Effector memory CD4-positive, alpha-beta T cell (primary cell): ENCODE measurements around the gene GGT5.
A peak's percentile ranks its signal among the peaks of the same experiment; 100 is the strongest.
"Not testable (repeated sequence)": the region's sequence is repeated elsewhere in the genome, so short reads cannot be mapped to it uniquely, and the experiment has no call there.

Experiments
- DNase-seq, 3 donors: peaks; one replicate each; pipeline ENCODE4 v3.0.0-alpha.2; 2020
- H3K27ac ChIP-seq: 2 replicates; pipeline ENCODE4 v1.7.0; 2013; ENCODE audit warnings: mild to moderate bottlenecking, low read length, moderate library complexity; ENCODE audit not compliant: insufficient read depth, poor library complexity, severe bottlenecking
- H3K27me3 ChIP-seq: replicated peaks from 2 replicates; pipeline ENCODE4 v1.7.0; 2013; ENCODE audit warnings: mild to moderate bottlenecking, low read length; ENCODE audit not compliant: insufficient read depth, control insufficient read depth, poor library complexity, severe bottlenecking
- H3K36me3 ChIP-seq: 2 replicates; pipeline ENCODE4 v1.7.0; 2013; ENCODE audit warnings: mild to moderate bottlenecking, low read length, moderate library complexity; ENCODE audit not compliant: control insufficient read depth, insufficient read depth
- H3K4me1 ChIP-seq: 2 replicates; pipeline ENCODE4 v1.7.0; 2013; ENCODE audit warnings: low read length, mild to moderate bottlenecking; ENCODE audit not compliant: control insufficient read depth, insufficient read depth, poor library complexity, severe bottlenecking
- H3K4me3 ChIP-seq: 2 replicates; pipeline ENCODE4 v1.7.0; 2013; ENCODE audit warnings: low read length, low read depth, mild to moderate bottlenecking; ENCODE audit not compliant: insufficient read depth, poor library complexity, severe bottlenecking
- H3K9me3 ChIP-seq: 2 replicates; pipeline ENCODE4 v1.7.0; 2013; ENCODE audit warnings: mild to moderate bottlenecking, low read length, moderate library complexity; ENCODE audit not compliant: control insufficient read depth

Gene GGT5

DNA sequence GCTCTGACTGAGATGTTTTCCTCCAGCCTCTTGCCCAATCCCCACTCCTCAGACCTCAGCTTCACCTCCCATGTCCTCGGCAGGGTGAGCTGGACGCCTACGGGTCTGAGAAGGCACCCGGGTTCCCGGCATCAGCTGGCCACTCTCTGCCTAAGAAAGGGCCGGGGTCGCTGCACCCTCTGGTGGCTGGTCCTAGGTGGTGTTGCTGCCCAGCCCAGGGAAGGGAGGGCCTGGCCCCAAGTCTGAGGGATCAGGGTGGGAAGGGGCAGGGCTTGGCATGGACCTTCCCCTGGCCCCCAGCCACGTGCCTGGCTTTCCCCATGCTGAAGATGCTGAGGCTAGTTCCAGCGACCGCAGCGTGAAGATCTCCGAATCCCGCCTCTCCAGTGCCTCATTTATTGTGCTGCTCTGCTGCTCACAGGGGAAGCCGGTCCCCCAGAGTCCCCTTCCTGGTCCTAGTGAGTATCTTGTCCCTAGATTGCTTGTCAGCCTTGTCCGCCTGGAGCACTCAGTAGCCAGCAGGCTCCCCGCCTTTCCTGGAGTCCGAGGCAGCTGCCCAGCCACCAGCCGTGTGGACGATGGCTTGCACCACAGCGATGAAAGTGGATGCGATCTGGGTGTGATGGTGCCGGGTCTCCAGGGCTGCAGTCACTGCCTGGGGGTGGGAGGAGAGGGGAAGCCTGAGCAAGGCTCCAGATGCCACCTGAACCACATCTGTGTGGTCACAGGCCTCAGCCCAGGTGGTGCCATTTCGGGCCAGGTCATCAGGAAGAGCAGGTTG lies 2.9 kb upstream of the GGT5 start:
- DNase-seq = peak in 1 of 3 donors; percentile 13
- Histone ChIP-seq H3K27me3 (no peaks in the 10 kb centered on the region), H3K4me1 (peaks cover 11% of the 10 kb centered on the region), H3K9me3 (no peaks in the 10 kb centered on the region), H3K27ac (no peak overlapping the region), H3K36me3 (no peaks in the 10 kb centered on the region), H3K4me3 (no peak overlapping the region)

DNA sequence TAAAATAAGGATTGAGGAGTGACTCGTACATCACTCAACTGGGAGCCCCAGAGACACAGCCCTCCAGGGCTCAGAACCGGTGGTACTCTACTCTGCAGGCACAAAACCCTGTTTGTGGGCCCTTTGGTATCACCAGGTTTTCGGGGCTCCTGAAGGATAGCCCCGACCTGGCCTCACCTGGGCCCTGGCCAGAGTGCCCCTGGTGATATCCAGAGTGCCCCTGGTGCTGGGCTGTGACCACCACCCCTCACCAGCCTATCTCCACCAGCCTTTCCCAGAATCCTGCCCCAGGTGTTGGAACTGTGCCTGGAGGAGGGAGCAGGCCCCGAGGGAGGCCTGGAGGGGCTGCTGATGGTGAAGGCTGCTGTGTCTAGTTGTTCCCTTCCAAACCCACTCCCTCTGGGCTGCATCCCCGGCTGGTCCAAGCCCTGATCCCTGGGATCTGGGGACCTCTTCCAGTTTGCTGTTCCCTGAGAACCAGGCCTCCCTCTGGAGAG lies 2.2 kb upstream of the GGT5 start:
- Histone ChIP-seq H3K9me3 (no peaks in the 10 kb centered on the region), H3K27me3 (no peaks in the 10 kb centered on the region), H3K4me3 (no peak overlapping the region), H3K4me1 (peaks cover 18% of the 10 kb centered on the region), H3K36me3 (no peaks in the 10 kb centered on the region), H3K27ac (no peak overlapping the region)
- DNase-seq = no peak

DNA sequence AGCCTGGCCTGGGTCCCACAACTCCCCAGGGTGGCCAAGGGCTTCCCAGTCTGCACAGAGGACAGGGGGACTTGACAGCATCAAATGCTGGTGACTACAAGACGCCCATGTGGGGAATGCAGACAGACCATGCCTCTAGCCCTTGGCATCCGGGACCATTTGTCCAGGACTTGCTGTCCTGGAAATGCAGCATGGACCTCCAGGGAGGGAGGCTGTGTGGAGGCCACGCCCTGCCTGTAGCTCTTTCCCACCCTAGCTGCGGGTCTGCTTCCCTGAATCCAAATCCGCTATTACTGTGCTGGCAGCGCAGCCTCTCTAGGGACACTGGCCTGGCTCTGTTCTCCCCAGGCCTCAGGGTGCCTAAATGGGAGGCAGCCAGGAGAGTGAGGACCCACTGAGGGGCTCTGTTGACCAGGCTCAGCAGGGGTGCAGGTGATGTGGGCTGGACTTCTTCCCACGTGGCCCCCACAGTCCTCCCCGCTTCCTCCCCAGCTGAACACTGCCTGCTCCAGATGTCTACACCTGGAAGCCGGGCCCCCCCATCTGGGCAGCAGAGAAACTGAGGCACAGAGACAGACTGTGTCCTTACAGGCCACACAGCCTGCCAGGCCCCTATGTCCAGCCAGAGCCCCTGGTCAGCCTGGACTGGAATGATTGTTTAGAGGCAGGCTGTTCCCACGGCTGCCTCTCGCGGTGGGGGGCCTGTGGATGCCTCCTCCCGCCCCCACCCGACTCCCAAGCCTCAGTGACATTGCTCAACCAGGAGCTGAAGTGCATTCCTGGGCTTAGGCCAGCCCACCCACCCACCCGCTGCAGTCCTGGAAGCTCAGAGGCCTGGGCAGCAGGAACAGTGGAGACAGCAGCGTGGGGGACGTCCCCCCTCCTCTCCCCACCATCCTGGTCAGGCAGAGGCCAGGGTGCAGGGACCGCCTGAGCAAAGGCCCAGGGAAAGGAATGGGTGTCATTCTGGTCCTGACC lies 991 bp upstream of the GGT5 start:
- peaks cover 20% of the 10 kb centered on the region for H3K4me1 ChIP-seq
- H3K9me3 ChIP-seq, H3K4me3 ChIP-seq, H3K36me3 ChIP-seq, DNase-seq, H3K27me3 ChIP-seq, H3K27ac ChIP-seq: not testable (repeated sequence)

DNA sequence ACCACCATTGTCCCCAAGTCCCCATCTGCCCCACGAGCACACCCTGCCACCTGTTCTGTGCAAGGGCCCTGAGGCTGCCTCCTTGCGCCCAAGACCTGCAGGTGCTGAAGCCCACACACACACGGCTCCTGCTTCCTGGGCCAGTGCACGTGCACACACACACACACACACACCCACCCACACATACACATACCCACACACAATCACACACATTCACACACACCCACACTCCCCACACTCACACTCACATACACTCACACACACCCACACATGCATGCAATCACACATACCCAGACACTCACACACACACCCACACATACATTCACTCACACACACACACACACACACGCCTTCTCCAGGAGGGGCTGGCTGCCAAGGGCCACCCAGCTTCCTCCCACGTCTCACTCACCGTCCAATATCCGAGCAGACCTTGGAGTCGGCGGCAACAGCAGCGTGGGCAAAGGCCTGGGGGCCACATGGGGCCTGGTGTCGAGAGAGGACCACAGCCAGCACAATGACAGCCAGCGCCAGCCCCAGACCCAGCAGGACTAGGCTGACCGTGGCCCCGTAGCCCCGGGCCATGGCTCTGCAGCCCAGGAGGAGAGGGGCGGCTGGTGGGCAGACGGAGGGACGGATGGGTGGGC lies 616 bp downstream of the GGT5 start:
- no peak overlapping the region for H3K4me3 ChIP-seq
- H3K9me3 ChIP-seq = no peaks in the 10 kb centered on the region
- H3K4me1 ChIP-seq = peaks cover 20% of the 10 kb centered on the region
- H3K27me3 ChIP-seq = no peaks in the 10 kb centered on the region
- H3K27ac ChIP-seq = no peak overlapping the region
- no peak for DNase-seq
- no peaks in the 10 kb centered on the region for H3K36me3 ChIP-seq

DNA sequence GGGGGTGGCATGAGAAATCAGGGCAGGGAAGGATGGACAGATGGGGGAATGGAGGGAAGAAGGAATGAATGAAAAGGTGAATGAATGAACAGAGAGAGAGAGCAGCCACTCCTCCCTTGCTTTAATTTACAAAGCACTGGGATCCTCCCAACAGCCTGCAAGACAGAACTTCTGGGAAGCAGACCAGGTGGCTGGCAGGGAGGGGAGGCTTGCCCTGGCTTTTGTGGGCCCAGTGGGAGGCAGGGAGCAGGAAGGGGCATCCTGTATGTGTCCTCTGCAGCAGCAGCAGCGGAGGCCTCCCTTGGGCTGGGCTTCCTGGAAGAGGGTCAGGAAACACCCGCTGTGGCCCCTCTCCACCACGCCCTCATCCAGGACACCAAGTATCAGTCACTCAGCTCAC lies 1.5 kb downstream of the GGT5 start:
- not testable (repeated sequence) for H3K27ac ChIP-seq

DNA sequence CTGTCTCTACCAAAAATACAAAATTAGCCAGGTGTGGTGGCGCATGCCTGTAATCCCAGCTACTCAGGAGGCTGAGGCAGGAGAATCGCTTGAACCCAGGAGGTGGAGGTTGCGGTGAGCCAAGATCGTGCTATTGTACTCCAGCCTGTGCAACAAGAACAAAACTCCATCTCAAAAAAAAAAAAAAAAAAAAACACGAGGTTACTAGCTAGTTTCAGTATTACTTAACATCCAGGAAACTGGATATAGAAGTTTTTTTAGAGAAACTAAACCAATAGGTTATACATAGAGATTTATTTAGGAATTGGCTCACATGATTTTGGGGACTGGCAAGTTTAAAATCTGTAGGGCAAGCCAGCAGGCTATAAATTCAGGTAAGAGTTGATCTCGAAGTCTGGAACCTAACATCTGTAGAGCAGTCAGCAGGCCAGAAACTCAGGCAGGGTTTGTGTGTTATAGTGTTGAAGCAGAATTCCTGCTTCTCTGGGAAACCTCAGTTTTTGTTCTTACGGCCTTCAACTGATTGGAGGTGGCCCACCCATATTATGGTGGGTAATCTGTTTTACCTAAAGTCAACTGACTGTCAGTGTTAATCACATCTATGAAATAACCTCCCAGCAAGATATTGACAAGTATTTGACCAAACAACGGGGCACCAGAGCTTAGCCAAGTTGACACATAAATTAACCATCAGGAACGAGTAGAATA lies 3.7 kb downstream of the GGT5 start:
- DNase-seq, H3K27me3 ChIP-seq, H3K27ac ChIP-seq, H3K36me3 ChIP-seq, H3K9me3 ChIP-seq, H3K4me3 ChIP-seq: not testable (repeated sequence)
- H3K4me1 ChIP-seq = peaks cover 20% of the 10 kb centered on the region

More for the DNA sequence above, 1.5 kb downstream of the GGT5 start:
- peaks cover 20% of the 10 kb centered on the region for H3K4me1 ChIP-seq
- DNase-seq, H3K27me3 ChIP-seq, H3K36me3 ChIP-seq, H3K4me3 ChIP-seq, H3K9me3 ChIP-seq: not testable (repeated sequence)

DNA sequence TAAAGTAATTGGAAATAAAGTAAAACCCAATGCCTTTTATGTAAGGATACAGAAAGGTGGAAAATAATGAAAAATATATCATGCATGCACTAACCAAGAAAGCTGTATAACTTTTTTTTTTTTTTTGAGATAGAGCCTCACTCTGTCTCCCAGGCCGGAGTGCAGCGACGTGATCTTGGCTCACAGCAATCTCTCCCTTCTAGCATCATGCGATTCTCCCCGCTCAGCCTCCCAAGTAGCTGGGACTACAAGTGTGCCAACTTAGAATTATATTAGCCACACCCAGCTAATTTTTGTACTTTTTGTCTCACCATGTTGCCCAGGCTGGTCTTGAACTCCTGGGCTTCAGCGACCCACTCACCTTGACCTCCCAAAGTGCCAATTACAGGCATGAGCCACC lies 4.5 kb downstream of the GGT5 start:
- no peak overlapping the region for H3K27ac ChIP-seq
- H3K9me3 ChIP-seq = no peaks in the 10 kb centered on the region
- peaks cover 20% of the 10 kb centered on the region for H3K4me1 ChIP-seq
- no peak for DNase-seq
- H3K36me3 ChIP-seq = no peaks in the 10 kb centered on the region
- no peak overlapping the region for H3K4me3 ChIP-seq
- no peaks in the 10 kb centered on the region for H3K27me3 ChIP-seq

DNA sequence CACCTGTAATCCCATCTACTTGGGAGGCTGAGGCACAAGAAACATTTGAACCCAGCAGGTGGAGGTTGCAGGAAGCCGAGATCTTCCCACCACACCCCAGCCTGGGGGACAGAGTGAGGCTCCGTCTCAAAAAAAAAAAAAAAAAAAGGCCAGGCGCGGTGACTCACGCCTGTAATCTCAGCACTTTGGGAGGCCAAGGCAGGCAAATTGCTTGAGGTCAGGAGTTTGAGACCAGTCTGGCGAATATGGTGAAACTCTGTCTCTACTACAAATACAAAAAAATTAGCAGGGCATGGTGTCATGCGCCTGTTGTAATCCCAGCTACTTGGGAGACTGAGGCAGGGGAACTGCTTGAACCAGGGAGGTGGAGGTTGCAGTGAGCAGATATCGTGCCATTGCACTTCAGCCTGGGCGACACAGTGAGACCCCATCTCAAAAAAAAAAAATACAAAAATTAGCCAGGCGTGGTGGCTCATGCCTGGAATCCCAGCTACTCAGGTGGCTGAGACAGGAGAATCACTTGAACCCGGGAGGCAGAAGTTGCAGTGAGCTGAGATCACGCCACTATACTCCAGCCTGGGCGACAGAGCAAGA lies 6.7 kb downstream of the GGT5 start:
- not testable (repeated sequence) for DNase-seq, H3K36me3 ChIP-seq, H3K27ac ChIP-seq

DNA sequence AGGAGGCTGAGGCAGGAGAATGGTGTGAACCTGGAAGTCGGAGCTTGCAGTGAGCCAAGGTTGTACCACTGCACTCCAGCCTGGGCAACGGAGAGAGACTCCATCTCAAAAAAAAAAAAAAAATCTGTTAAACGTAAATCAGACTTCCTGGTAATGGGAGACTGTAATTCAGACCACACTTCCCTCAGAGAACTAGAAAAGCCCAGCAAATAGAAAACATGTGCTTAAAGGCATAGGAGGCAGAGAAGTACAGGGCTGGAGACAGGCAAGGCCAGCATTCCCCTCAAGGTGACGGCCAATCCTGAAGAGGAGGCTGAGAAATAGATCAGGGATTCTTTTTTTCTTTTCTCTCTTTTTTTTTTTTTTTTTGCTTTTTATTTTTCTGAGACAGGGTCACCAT lies 8.2 kb downstream of the GGT5 start:
- no peaks in the 10 kb centered on the region for H3K9me3 ChIP-seq
- no peak overlapping the region for H3K27ac ChIP-seq
- H3K36me3 ChIP-seq = no peaks in the 10 kb centered on the region
- no peak overlapping the region for H3K4me3 ChIP-seq
- DNase-seq = no peak
- H3K27me3 ChIP-seq = no peaks in the 10 kb centered on the region
- no peaks in the 10 kb centered on the region for H3K4me1 ChIP-seq

More for the DNA sequence above, 6.7 kb downstream of the GGT5 start:
- H3K4me1 ChIP-seq = peaks cover 13% of the 10 kb centered on the region
- H3K27me3 ChIP-seq, H3K9me3 ChIP-seq, H3K4me3 ChIP-seq: not testable (repeated sequence)
